Loucy (cell line): ENCODE results near the gene NR3C2.

ENCODE experiments used
- H2AFZ ChIP-seq: fragments of 200-600 bp; sonication (generic); 2 replicates; pipeline ENCODE4 v1.6.0; 2016; ENCODE audit warnings: antibody characterized with exemption, mild to moderate bottlenecking, low read length, moderate library complexity
- H3F3A ChIP-seq: fragments of 200-600 bp; 2 replicates; pipeline ENCODE4 v1.6.0; 2016; ENCODE audit warnings: antibody characterized with exemption, low read depth, mild to moderate bottlenecking
- H3K27me3 ChIP-seq: fragments of 200-600 bp; sonication (generic); 2 replicates; pipeline ENCODE4 v1.6.1; 2014; ENCODE audit warnings: low read length, mild to moderate bottlenecking; ENCODE audit not compliant: insufficient read depth, poor library complexity, severe bottlenecking
- H3K36me3 ChIP-seq: fragments of 200-600 bp; sonication (generic); 2 replicates; pipeline ENCODE4 v1.6.1; 2016; ENCODE audit warnings: low read length; ENCODE audit not compliant: insufficient read depth
- H3K4me1 ChIP-seq: fragments of 200-600 bp; sonication (generic); 2 replicates; pipeline ENCODE4 v1.5.1; 2014; ENCODE audit warnings: low read length, mild to moderate bottlenecking; ENCODE audit not compliant: insufficient read depth, poor library complexity, severe bottlenecking
- H3K4me2 ChIP-seq: fragments of 200-600 bp; sonication (generic); 2 replicates; pipeline ENCODE4 v1.6.0; 2014; ENCODE audit warnings: antibody characterized with exemption, low read length, low read depth, mild to moderate bottlenecking; ENCODE audit not compliant: poor library complexity, severe bottlenecking
- H3K4me3 ChIP-seq: fragments of 200-600 bp; sonication (generic); 2 replicates; pipeline ENCODE4 v1.5.1; 2014; ENCODE audit warnings: low read length, mild to moderate bottlenecking, mixed read lengths; ENCODE audit not compliant: poor library complexity, severe bottlenecking
- H3K79me2 ChIP-seq: fragments of 200-600 bp; sonication (generic); 2 replicates; pipeline ENCODE4 v1.6.1; 2014; ENCODE audit warnings: low read length; ENCODE audit not compliant: insufficient read depth
- H3K9ac ChIP-seq: fragments of 200-600 bp; sonication (generic); 2 replicates; pipeline ENCODE4 v1.6.0; 2014; ENCODE audit warnings: mild to moderate bottlenecking, low read depth, low read length, moderate library complexity; ENCODE audit not compliant: poor library complexity, severe bottlenecking
- H3K9me2 ChIP-seq: fragments of 200-600 bp; sonication (generic); replicated peaks from 2 replicates; pipeline ENCODE4 v1.6.1; 2016; ENCODE audit warnings: low read depth, low read length, mixed read lengths
- H3K9me3 ChIP-seq: fragments of 200-600 bp; sonication (generic); 2 replicates; pipeline ENCODE4 v1.6.1; 2014; ENCODE audit warnings: mild to moderate bottlenecking, antibody characterized with exemption, low read length, low read depth; ENCODE audit not compliant: insufficient read depth
- H4K20me1 ChIP-seq: fragments of 200-600 bp; sonication (generic); 2 replicates; pipeline ENCODE4 v1.6.0; 2014; ENCODE audit warnings: antibody characterized with exemption, low read length, mild to moderate bottlenecking; ENCODE audit not compliant: insufficient read depth, poor library complexity, severe bottlenecking
- EZH2phosphoT487 ChIP-seq: fragments of 200-600 bp; IDR thresholded peaks from 2 replicates; pipeline ENCODE4 v1.6.1; 2018; ENCODE audit warnings: antibody characterized with exemption, mild to moderate bottlenecking, moderate library complexity, borderline replicate concordance
- TF ChIP-seq, protein P1 (sequence below): fragments of 200-600 bp; sonication (generic); conservative IDR thresholded peaks from 2 replicates; pipeline ENCODE4 v1.5.1; 2014; ENCODE audit warnings: mild to moderate bottlenecking, antibody characterized with exemption, low read length

The NR3C2 gene

DNA sequence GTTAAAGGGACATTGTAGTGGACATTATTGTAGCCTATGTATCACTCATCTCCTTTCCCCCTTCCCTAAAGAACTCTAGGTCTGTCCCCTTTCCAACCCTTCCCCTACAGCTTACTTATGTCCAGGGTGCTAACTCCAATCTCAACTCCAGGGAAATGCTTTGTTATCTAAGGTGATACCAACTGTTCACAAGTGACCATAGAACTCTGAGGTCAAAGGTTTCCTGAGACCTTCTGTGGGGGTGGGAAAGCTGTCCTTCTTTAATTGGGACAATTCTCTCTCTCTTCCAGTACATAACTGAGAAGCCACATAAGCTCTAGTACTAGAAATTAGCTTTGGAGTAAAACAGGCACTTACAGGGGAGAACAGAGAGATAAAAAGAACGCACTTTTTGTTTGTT, 212.4 kb downstream of the NR3C2 start:
- Histone ChIP-seq H4K20me1 (no peaks in the 10 kb centered on the region), H3K9me3 (no peaks in the 10 kb centered on the region), H3K9ac (no peak overlapping the region), H3K4me3 (no peak overlapping the region), H3K9me2 (no peaks in the 10 kb centered on the region), H3K36me3 (no peaks in the 10 kb centered on the region), H3K4me2 (no peak overlapping the region), H2AFZ (no peak overlapping the region), H3K79me2 (no peaks in the 10 kb centered on the region), H3K27me3 (no peaks in the 10 kb centered on the region), H3F3A (no peaks in the 10 kb centered on the region), H3K4me1 (no peaks in the 10 kb centered on the region)
- TF ChIP-seq, protein P1, sequence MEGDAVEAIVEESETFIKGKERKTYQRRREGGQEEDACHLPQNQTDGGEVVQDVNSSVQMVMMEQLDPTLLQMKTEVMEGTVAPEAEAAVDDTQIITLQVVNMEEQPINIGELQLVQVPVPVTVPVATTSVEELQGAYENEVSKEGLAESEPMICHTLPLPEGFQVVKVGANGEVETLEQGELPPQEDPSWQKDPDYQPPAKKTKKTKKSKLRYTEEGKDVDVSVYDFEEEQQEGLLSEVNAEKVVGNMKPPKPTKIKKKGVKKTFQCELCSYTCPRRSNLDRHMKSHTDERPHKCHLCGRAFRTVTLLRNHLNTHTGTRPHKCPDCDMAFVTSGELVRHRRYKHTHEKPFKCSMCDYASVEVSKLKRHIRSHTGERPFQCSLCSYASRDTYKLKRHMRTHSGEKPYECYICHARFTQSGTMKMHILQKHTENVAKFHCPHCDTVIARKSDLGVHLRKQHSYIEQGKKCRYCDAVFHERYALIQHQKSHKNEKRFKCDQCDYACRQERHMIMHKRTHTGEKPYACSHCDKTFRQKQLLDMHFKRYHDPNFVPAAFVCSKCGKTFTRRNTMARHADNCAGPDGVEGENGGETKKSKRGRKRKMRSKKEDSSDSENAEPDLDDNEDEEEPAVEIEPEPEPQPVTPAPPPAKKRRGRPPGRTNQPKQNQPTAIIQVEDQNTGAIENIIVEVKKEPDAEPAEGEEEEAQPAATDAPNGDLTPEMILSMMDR = no peak
- no peak for TF ChIP-seq EZH2phosphoT487

DNA sequence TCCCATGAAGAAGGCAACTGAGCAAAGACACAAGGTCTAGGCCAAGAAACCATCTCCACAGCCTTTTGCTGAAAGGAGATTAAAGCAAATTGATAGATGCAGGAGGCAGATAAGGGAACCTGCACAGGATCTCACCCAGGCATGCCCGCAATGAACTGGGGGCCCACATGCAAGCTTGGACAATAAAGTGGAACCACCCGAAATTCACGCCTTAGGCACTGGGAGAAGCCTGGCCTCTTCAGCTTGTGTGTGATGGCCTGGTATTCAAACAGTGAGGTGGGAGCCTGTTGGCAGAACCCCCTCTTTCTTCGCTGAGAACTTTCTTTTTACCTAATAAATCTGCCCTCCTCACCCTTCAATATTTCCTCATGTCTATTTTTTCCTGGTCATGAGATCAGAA, 213.2 kb downstream of the NR3C2 start:
- no peak overlapping the region for H3K9ac ChIP-seq
- H3K79me2 ChIP-seq = no peaks in the 10 kb centered on the region
- H3K4me1 ChIP-seq = no peaks in the 10 kb centered on the region
- H4K20me1 ChIP-seq = no peaks in the 10 kb centered on the region
- no peak overlapping the region for H3K4me3 ChIP-seq
- H3K4me2 ChIP-seq = no peak overlapping the region
- TF ChIP-seq, protein P1 = no peak
- TF ChIP-seq EZH2phosphoT487 = no peak
- H3K36me3 ChIP-seq = no peaks in the 10 kb centered on the region
- no peak overlapping the region for H2AFZ ChIP-seq
- no peaks in the 10 kb centered on the region for H3K27me3 ChIP-seq
- H3F3A ChIP-seq = no peaks in the 10 kb centered on the region
- H3K9me3 ChIP-seq = no peaks in the 10 kb centered on the region
- H3K9me2 ChIP-seq = no peaks in the 10 kb centered on the region

DNA sequence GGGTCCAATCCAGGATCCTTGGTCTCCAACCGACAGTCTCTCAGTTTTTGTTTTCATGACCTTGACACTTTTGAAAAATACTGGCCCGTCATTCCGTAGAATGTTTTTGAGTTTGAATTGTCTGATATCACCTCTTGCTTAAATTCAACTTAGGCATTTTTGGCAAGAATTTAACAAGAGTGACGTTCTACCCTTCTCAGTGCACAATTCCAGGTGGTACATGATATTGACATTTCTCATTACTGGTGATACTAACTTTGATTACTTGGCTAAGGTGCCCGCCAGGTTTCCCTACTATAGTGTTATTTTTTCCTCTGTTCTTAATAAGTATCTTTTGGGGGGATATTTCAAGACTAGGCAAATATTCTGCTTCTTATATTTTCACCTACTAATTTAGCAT, 215.1 kb downstream of the NR3C2 start:
- H2AFZ ChIP-seq = no peak overlapping the region
- no peak overlapping the region for H3K4me3 ChIP-seq
- H3K9me3 ChIP-seq = no peaks in the 10 kb centered on the region
- H3K4me2 ChIP-seq = no peak overlapping the region
- TF ChIP-seq, protein P1 = no peak
- TF ChIP-seq EZH2phosphoT487 = no peak
- no peaks in the 10 kb centered on the region for H3K27me3 ChIP-seq
- H3K4me1 ChIP-seq = no peaks in the 10 kb centered on the region
- no peaks in the 10 kb centered on the region for H3K36me3 ChIP-seq
- no peak overlapping the region for H3K9ac ChIP-seq
- H3K9me2 ChIP-seq = no peaks in the 10 kb centered on the region
- no peaks in the 10 kb centered on the region for H3F3A ChIP-seq
- H3K79me2 ChIP-seq = no peaks in the 10 kb centered on the region
- H4K20me1 ChIP-seq = no peaks in the 10 kb centered on the region
